A549 (cell line): ENCODE results near the gene BMPER. TPM values are rescaled to one million over a fixed set of nuclear protein-coding genes. Genes with fewer than 3 reads are reported as not detected.

Experiments
- ATAC-seq, 2 experiments: fragments of 200-7000 bp in 1 of 2; fragments of >200 bp in 1 of 2; cut with Nextera tagmentation in 1 of 2; cut with Tn5 transposase in 1 of 2; 3 replicates each; pipeline versions ENCODE4 v1.8.0 to v1.9.1; 2018 to 2020; ENCODE audit warnings: mild to moderate bottlenecking in 1 of 2, moderate library complexity in 1 of 2
- CTCF ChIA-PET: fragments of 300-600 bp; sonication (Branson Sonifier 250); formaldehyde crosslinking; extraction: SDS; loops from one replicate; lab custom pipeline; 2021; ENCODE audit warnings: antibody characterized with exemption, inconsistent platforms; lab: Yijun Ruan, JAX
- POLR2A ChIA-PET: fragments of 350-600 bp; formaldehyde crosslinking; extraction: SDS; loops from one replicate; lab custom pipeline; 2021; ENCODE audit warnings: antibody characterized with exemption, inconsistent platforms; lab: Yijun Ruan, JAX
- DNase-seq, 2 experiments: peaks; one replicate each; pipeline versions ENCODE4 v3.0.0 to v3.0.0-alpha.2; 2011 to 2016; ENCODE audit warnings: low read depth in 1 of 2, low spot score in 1 of 2
- FAIRE-seq: peaks from 2 replicates; lab custom pipeline; 2011; peaks lifted over from hg19 to GRCh38; lab: Jason Lieb, UNC
- H3K27ac ChIP-seq, 2 experiments: fragments of >200 bp; sonication (Bioruptor Twin); formaldehyde crosslinking; 3 replicates each; pipeline ENCODE4 v1.5.1; 2016 to 2017
- H3K4me1 ChIP-seq: fragments of >200 bp; sonication (Bioruptor Twin); formaldehyde crosslinking; 3 replicates; pipeline ENCODE4 v1.6.1; 2016
- H3K4me2 ChIP-seq: fragments of >200 bp; sonication (Bioruptor Twin); formaldehyde crosslinking; 3 replicates; pipeline ENCODE4 v1.6.1; 2016
- H3K4me3 ChIP-seq: fragments of >200 bp; sonication (Bioruptor Twin); formaldehyde crosslinking; 3 replicates; pipeline ENCODE4 v1.5.1; 2016
- H3K9me3 ChIP-seq: fragments of >200 bp; sonication (Bioruptor Twin); formaldehyde crosslinking; 3 replicates; pipeline ENCODE4 v1.6.1; 2016
- ATOH8 ChIP-seq: fragments of 250-450 bp; sonication (Bioruptor Pico); IDR thresholded peaks from 2 replicates; pipeline ENCODE4 v1.5.0; 2020; ENCODE audit warnings: low read depth, mild to moderate bottlenecking, moderate library complexity
- CBX8 ChIP-seq: fragments of 200-600 bp; sonication (generic); IDR thresholded peaks from 2 replicates; pipeline ENCODE4 v1.6.1; 2016
- CEBPB ChIP-seq, 2 experiments: fragments of >200 bp in 1 of 2; sonication (Bioruptor Twin) in 1 of 2; formaldehyde crosslinking in 1 of 2; IDR thresholded peaks; 2 replicates each; pipeline ENCODE4 v1.6.1; 2012 to 2016
- CHD2 ChIP-seq: fragments of 150-350 bp; IDR thresholded peaks from 2 replicates; pipeline ENCODE4 v1.6.1; 2014; ENCODE audit warnings: low read length; ENCODE audit not compliant: partially characterized antibody
- ELK1 ChIP-seq: fragments of 150-350 bp; IDR thresholded peaks from 2 replicates; pipeline ENCODE4 v1.6.1; 2014; ENCODE audit warnings: low read depth, mild to moderate bottlenecking, low read length
- ESRRA ChIP-seq: fragments of 150-350 bp; IDR thresholded peaks from 2 replicates; pipeline ENCODE4 v1.6.1; 2014; ENCODE audit warnings: mild to moderate bottlenecking, low read length, borderline replicate concordance
- GATA3 ChIP-seq: IDR thresholded peaks from 2 replicates; pipeline ENCODE4 v1.6.1; 2012; ENCODE audit warnings: borderline replicate concordance
- HDAC2 ChIP-seq: fragments of 200-600 bp; sonication (generic); IDR thresholded peaks from 2 replicates; pipeline ENCODE4 v1.6.1; 2016
- HES2 ChIP-seq: fragments of >200 bp; sonication (Bioruptor Twin); formaldehyde crosslinking; IDR thresholded peaks from 2 replicates; pipeline ENCODE4 v1.6.1; 2016
- HEYL ChIP-seq: fragments of 250-450 bp; sonication (Bioruptor Pico); IDR thresholded peaks from 2 replicates; pipeline ENCODE4 v1.8.0; 2021; ENCODE audit warnings: mild to moderate bottlenecking, moderate library complexity
- HMGXB4 ChIP-seq: fragments of 250-450 bp; sonication (Bioruptor Pico); IDR thresholded peaks from 2 replicates; pipeline ENCODE4 v1.5.0; 2021; ENCODE audit warnings: mild to moderate bottlenecking, moderate library complexity, borderline replicate concordance
- HOXB5 ChIP-seq: fragments of 250-450 bp; sonication (Bioruptor Pico); IDR thresholded peaks from 2 replicates; pipeline ENCODE4 v1.5.0; 2020; ENCODE audit warnings: mild to moderate bottlenecking, moderate library complexity
- JUN ChIP-seq, 2 experiments: fragments of >200 bp; sonication (Bioruptor Twin); formaldehyde crosslinking; IDR thresholded peaks; 2 replicates in 1 of 2; 3 replicates in 1 of 2; pipeline ENCODE4 v1.6.1; 2016 to 2017
- KDM1A ChIP-seq: fragments of 200-600 bp; sonication (generic); IDR thresholded peaks from 2 replicates; pipeline ENCODE4 v1.6.1; 2016; ENCODE audit warnings: low read depth, mild to moderate bottlenecking
- MYC ChIP-seq: IDR thresholded peaks from 2 replicates; pipeline ENCODE4 v1.6.1; 2012; ENCODE audit warnings: mild to moderate bottlenecking, inconsistent platforms, low read length, improper control_type of control experiment, borderline replicate concordance
- NFE2L2 ChIP-seq: fragments of 150-350 bp; conservative IDR thresholded peaks from 2 replicates; pipeline ENCODE4 v1.6.1; 2014; ENCODE audit warnings: low read length
- NPAS2 ChIP-seq: fragments of 250-450 bp; sonication (Bioruptor Pico); IDR thresholded peaks from 2 replicates; pipeline ENCODE4 v1.8.0; 2022; ENCODE audit warnings: mild to moderate bottlenecking, moderate library complexity, borderline replicate concordance
- NR3C1 ChIP-seq: fragments of >200 bp; sonication (Bioruptor Twin); formaldehyde crosslinking; IDR thresholded peaks from 3 replicates; pipeline ENCODE4 v1.6.1; 2017
- RNF2 ChIP-seq: fragments of 200-600 bp; sonication (generic); IDR thresholded peaks from 2 replicates; pipeline ENCODE4 v1.6.1; 2016; ENCODE audit warnings: low read depth, mild to moderate bottlenecking, antibody characterized with exemption, moderate library complexity, borderline replicate concordance
- ZC3H11A ChIP-seq: fragments of 450-650 bp; IDR thresholded peaks from 2 replicates; pipeline ENCODE4 v1.6.1; 2014; ENCODE audit warnings: antibody characterized with exemption, mild to moderate bottlenecking
- ZFP36 ChIP-seq: fragments of 450-650 bp; IDR thresholded peaks from 2 replicates; pipeline ENCODE4 v1.6.1; 2014; ENCODE audit warnings: borderline replicate concordance; ENCODE audit not compliant: partially characterized antibody
- ZSCAN20 ChIP-seq: fragments of 250-450 bp; sonication (Bioruptor Pico); IDR thresholded peaks from 2 replicates; pipeline ENCODE4 v1.8.0; 2022; ENCODE audit warnings: mild to moderate bottlenecking, moderate library complexity
- WGBS: methylation state at CpG from one replicate; pipeline ENCODE4 v1.1.6; 2017; ENCODE audit errors: missing lambda C conversion rate; 5-methylcytosine and 5-hydroxymethylcytosine counted together
- polyA plus RNA-seq, 4 experiments: library from polyadenylated mRNA; depleted of rRNA in 3 of 4; stranded (reverse); fragments of >200 nt; fragmentation: RNase III in 1 of 4; extraction: RNeasy Plus Mini Kit Qiagen cat#74134 plus additional on column Dnase treatment in 1 of 4; gene quantifications; 2 replicates in 3 of 4; 3 replicates in 1 of 4; pipeline ENCODE4 v1.2.3, GENCODE V29; 2011 to 2017

The BMPER gene
- polyA plus RNA-seq, 2 of the 4 experiments (the other 2 are of a cell fraction): 5.0 to 5.8 TPM

- Histone ChIP-seq H3K4me3 (no peak overlapping the region), H3K27ac (no peak overlapping the region), H3K4me2 (no peak overlapping the region), H3K9me3 (peaks cover 25% of the 10 kb centered on the region), H3K4me1 (peaks cover 8% of the 10 kb centered on the region; the same call in 2 of the 3 replicates)
- no peak for ATAC-seq
- POLR2A ChIA-PET: no interaction called here
- no peak for TF ChIP-seq NR3C1
- CTCF ChIA-PET: interaction anchor here (0.6 to 1.2 kb wide), 3 partner anchors 11 to 1999 kb away, joined by 3 read pairs; no protein-coding TSS in a partner anchor
- DNase-seq: no peak
- WGBS: 75% methylated on average over 5 of the region's 5 CpGs
- no peak for FAIRE-seq
Measured at GRCh38 chr7:34128762-34129161, 223.4 kb downstream of the BMPER start.

GRCh38 chr7:34130558-34131295, 225.4 kb downstream of the BMPER start:
- ATAC-seq (no peak), FAIRE-seq (no peak), DNase-seq (no peak)
- TF ChIP-seq CHD2: no peak
- no peak for TF ChIP-seq CEBPB (IDR thresholded peaks at IDR 0.05)
- TF ChIP-seq ATOH8: no peak
- no peak for TF ChIP-seq HMGXB4
- TF ChIP-seq KDM1A: no peak
- no peak for TF ChIP-seq HDAC2
- TF ChIP-seq RNF2: no peak
- no peak for TF ChIP-seq NFE2L2
- no peak for TF ChIP-seq HES2
- no peak for TF ChIP-seq ZFP36
- no peak for TF ChIP-seq JUN (IDR thresholded peaks at IDR 0.05)
- no peak for TF ChIP-seq CBX8
- TF ChIP-seq ESRRA: no peak
- Histone ChIP-seq H3K4me2 (no peak overlapping the region), H3K9me3 (peaks cover 7% of the 10 kb centered on the region; the same call in 1 of the 3 replicates), H3K4me1 (peaks cover 17% of the 10 kb centered on the region; the same call in 2 of the 3 replicates), H3K27ac (peak overlapping the region; percentile 46 to 75; a peak in 4 of 6 replicates), H3K4me3 (no peak overlapping the region)
- POLR2A ChIA-PET: no interaction called here
- 64% methylated on average over 4 of the region's 5 CpGs for WGBS
- CTCF ChIA-PET: no interaction called here

GRCh38 chr7:34131371-34131770, 226.0 kb downstream of the BMPER start:
- no peak overlapping the region for H3K4me2 ChIP-seq
- CTCF ChIA-PET: no interaction called here
- 78% methylated on average over 9 of the region's 9 CpGs for whole genome bisulfite sequencing
- DNase-seq (no peak), FAIRE-seq (no peak), ATAC-seq (no peak)
- H3K4me1 ChIP-seq: peaks cover 17% of the 10 kb centered on the region; the same call in 2 of the 3 replicates
- H3K9me3 ChIP-seq: peaks cover under 1% of the 10 kb centered on the region; the same call in 1 of the 3 replicates
- TF ChIP-seq ZC3H11A: no peak
- TF ChIP-seq ZSCAN20: no peak
- TF ChIP-seq ATOH8: no peak
- TF ChIP-seq HEYL (CRISPR knock-in tag): no peak
- TF ChIP-seq GATA3: no peak
- no peak for TF ChIP-seq NPAS2
- TF ChIP-seq ELK1: no peak
- no peak for TF ChIP-seq HOXB5 (CRISPR knock-in tag)
- no peak for TF ChIP-seq MYC
- peak overlapping the region; percentile 46 to 75; a peak in 4 of 6 replicates for H3K27ac ChIP-seq
- POLR2A ChIA-PET: no interaction called here
- H3K4me3 ChIP-seq: no peak overlapping the region
